IPS-20b (cell line): ENCODE measurements around the gene RNLS.

Source experiments
- H3K27ac ChIP-seq: one replicate; pipeline ENCODE4 v1.5.1; 2013; ENCODE audit warnings: low read length
- H3K27me3 ChIP-seq: 2 replicates; pipeline ENCODE4 v1.6.1; 2013; ENCODE audit warnings: mild to moderate bottlenecking, low read length, inconsistent platforms; ENCODE audit not compliant: insufficient read depth
- H3K36me3 ChIP-seq: 2 replicates; pipeline ENCODE4 v1.6.1; 2013; ENCODE audit warnings: low read depth, mild to moderate bottlenecking, inconsistent platforms, low read length, moderate library complexity; ENCODE audit not compliant: insufficient read depth
- H3K4me1 ChIP-seq: 2 replicates; pipeline ENCODE4 v1.6.1; 2013; ENCODE audit warnings: mild to moderate bottlenecking, control low read depth, inconsistent platforms, low read length, moderate library complexity; ENCODE audit not compliant: insufficient read depth
- H3K4me3 ChIP-seq: 2 replicates; pipeline ENCODE4 v1.5.1; 2013; ENCODE audit warnings: mild to moderate bottlenecking, low read length, inconsistent platforms
- H3K9ac ChIP-seq: 2 replicates; pipeline ENCODE4 v1.6.1; 2013; ENCODE audit warnings: low read depth, mild to moderate bottlenecking, inconsistent platforms, low read length, moderate library complexity
- H3K9me3 ChIP-seq: 2 replicates; pipeline ENCODE4 v1.6.1; 2013; ENCODE audit warnings: mild to moderate bottlenecking, low read depth, low read length, inconsistent platforms; ENCODE audit not compliant: insufficient read depth

The RNLS gene

DNA sequence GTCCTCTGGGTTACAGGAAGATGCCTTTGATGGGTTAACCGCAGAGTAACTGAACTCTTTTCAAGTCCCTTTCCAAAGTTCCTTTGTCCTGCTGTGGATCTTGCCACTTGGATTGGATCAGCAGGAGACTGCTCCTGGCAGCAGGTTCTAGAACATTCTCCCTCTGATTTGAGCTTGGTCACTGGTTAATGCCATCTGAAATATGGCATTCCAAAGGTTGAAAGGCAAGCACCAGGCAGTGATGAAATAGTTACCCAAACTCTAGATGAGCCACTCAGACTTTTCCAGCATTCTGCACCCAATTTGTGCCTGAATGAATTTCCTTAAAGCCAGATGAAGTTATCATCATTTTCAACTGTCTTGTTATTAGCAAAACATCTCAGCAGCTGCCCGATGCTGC, 343.9 kb downstream of the RNLS start:
- Histone ChIP-seq H3K27ac (no peak overlapping the region), H3K4me3 (no peak overlapping the region), H3K9me3 (no peaks in the 10 kb centered on the region), H3K9ac (no peak overlapping the region), H3K4me1 (peaks cover 1% of the 10 kb centered on the region; the same call in 1 of the 2 replicates), H3K36me3 (no peaks in the 10 kb centered on the region), H3K27me3 (no peaks in the 10 kb centered on the region)

GRCh38 chr10:88238615-88238914, 344.6 kb downstream of the RNLS start:
- no peak overlapping the region for H3K27ac ChIP-seq
- H3K36me3 ChIP-seq, result no peaks in the 10 kb centered on the region

DNA sequence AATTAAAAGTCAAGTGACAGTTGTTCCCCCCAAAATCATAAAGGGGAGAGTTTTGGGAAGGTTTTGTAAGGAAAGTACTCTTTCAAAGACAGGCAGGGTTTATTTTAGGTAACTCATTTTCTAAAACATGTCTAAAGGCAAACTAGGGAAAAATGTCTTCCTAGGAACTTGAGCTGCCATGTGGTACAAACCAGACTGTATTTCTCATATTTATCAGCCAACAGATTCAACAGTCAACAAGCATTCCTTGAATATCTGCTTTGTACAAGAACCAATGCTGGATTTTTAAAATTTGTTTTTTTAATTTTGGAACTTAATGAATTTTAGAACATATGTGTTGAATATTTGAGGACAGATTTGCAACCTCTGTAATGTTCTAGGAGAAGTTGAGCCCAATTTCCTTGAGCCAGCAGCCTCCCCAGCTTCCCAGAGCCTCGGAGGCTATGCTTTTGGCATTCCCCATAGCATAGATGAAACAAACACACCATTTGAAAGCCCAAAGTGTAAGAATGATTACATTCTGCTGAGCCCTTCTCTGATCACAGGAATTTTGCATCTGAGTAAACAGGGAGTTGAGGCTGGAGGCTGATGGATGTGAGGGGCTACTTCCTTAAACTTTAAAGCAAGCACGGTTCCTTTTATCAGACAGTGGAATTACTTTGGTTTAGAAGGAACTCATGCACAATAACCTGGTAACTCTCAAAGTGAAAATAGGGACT, 345.1 kb downstream of the RNLS start:
- H3K4me1 ChIP-seq, result peaks cover 7% of the 10 kb centered on the region; the same call in 1 of the 2 replicates
- H3K9me3 ChIP-seq, result no peaks in the 10 kb centered on the region
- no peak overlapping the region for H3K27ac ChIP-seq
- no peaks in the 10 kb centered on the region for H3K27me3 ChIP-seq
- H3K9ac ChIP-seq, result no peak overlapping the region
- H3K36me3 ChIP-seq, result no peaks in the 10 kb centered on the region
- H3K4me3 ChIP-seq, result no peak overlapping the region

More at GRCh38 chr10:88238615-88238914, 344.6 kb downstream of the RNLS start:
- Histone ChIP-seq H3K9me3 (no peaks in the 10 kb centered on the region), H3K4me1 (peaks cover 6% of the 10 kb centered on the region; the same call in 1 of the 2 replicates), H3K9ac (no peak overlapping the region), H3K4me3 (no peak overlapping the region), H3K27me3 (no peaks in the 10 kb centered on the region)

- Histone ChIP-seq H3K27ac (no peak overlapping the region), H3K36me3 (no peaks in the 10 kb centered on the region), H3K27me3 (no peaks in the 10 kb centered on the region), H3K4me1 (peaks cover 7% of the 10 kb centered on the region; the same call in 1 of the 2 replicates), H3K9ac (no peak overlapping the region), H3K4me3 (no peak overlapping the region), H3K9me3 (no peaks in the 10 kb centered on the region)
Measured at GRCh38 chr10:88236121-88236743, 346.9 kb downstream of the RNLS start.

DNA sequence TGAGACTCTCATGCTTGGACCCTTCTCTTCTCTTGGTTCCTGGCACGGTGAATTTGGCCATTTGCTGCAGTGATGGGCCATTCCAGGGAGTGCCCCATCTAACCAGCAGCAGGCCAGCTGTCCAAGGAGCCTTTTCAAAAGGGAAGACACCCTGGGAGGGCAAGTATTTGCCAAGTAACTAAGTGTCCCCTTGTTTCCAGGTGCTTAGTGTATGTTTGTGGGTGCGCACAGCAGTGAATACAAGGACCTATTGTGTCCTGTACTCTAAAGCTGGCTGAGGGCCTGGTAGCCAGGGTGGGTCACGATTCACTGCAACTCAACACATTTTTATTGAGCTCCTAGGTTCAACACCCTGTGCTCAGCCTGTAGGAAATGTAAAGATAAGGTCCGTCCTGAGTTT, 348.8 kb downstream of the RNLS start:
- H3K9ac ChIP-seq, result no peak overlapping the region
- H3K4me3 ChIP-seq, result no peak overlapping the region
- peaks cover 7% of the 10 kb centered on the region; the same call in 1 of the 2 replicates for H3K4me1 ChIP-seq
- no peaks in the 10 kb centered on the region for H3K9me3 ChIP-seq
- no peaks in the 10 kb centered on the region for H3K27me3 ChIP-seq
- H3K27ac ChIP-seq, result no peak overlapping the region
- H3K36me3 ChIP-seq, result no peaks in the 10 kb centered on the region

DNA sequence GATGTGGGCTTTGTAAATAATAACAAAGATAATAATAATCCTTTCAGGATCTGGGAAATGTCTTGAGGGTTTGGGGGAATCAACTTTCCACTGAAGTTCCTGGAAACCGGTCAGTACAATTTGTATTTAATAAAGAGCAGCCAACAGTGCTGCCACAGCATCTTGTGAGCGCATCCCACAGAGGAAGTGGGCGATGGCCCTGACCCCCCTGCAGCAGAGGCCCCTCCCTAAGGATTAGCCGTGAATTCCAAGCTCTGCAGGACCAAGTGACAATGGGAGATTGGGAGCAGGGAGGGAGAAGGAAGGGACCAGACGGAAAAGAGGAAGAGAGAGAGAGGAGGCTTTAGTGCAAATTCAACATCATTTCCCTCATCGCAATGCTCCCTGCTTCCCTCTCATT, 349.2 kb downstream of the RNLS start:
- peaks cover 7% of the 10 kb centered on the region; the same call in 1 of the 2 replicates for H3K4me1 ChIP-seq
- H3K9me3 ChIP-seq, result no peaks in the 10 kb centered on the region
- H3K9ac ChIP-seq, result no peak overlapping the region
- H3K27me3 ChIP-seq, result no peaks in the 10 kb centered on the region
- no peak overlapping the region for H3K27ac ChIP-seq
- no peak overlapping the region for H3K4me3 ChIP-seq
- no peaks in the 10 kb centered on the region for H3K36me3 ChIP-seq

- Histone ChIP-seq H3K27ac (no peak overlapping the region), H3K27me3 (no peaks in the 10 kb centered on the region), H3K9me3 (no peaks in the 10 kb centered on the region), H3K4me1 (peaks cover 7% of the 10 kb centered on the region; the same call in 1 of the 2 replicates), H3K4me3 (no peak overlapping the region), H3K9ac (no peak overlapping the region), H3K36me3 (no peaks in the 10 kb centered on the region)
Measured at GRCh38 chr10:88232983-88233543, 350.1 kb downstream of the RNLS start.

GRCh38 chr10:88232029-88232895, 350.9 kb downstream of the RNLS start:
- Histone ChIP-seq H3K27me3 (no peaks in the 10 kb centered on the region), H3K9ac (no peak overlapping the region), H3K27ac (no peak overlapping the region), H3K36me3 (no peaks in the 10 kb centered on the region), H3K9me3 (no peaks in the 10 kb centered on the region), H3K4me3 (no peak overlapping the region), H3K4me1 (peaks cover 7% of the 10 kb centered on the region; the same call in 1 of the 2 replicates)

DNA sequence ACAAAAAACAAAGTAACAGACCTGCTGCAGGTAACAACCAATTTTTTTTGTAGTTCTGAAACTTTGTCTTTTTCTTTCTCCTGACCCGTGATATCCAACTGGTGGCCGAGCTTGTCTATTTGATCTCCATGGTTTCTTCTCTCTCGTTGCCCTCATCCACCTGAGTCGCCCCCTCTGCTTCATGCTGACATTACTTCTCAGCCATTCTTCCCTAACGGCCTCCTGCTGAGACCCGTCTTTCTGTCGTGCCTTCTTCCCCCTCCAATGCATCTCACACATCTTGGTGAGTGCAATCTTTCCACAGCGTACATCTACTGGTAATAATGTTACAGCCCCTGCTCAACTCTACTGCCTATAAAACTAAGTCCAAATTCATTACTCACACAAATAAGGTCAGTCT, 352.9 kb downstream of the RNLS start:
- H3K36me3 ChIP-seq, result no peaks in the 10 kb centered on the region
- H3K27ac ChIP-seq, result no peak overlapping the region
- H3K4me3 ChIP-seq, result no peak overlapping the region
- H3K4me1 ChIP-seq, result peaks cover 7% of the 10 kb centered on the region; the same call in 1 of the 2 replicates
- no peaks in the 10 kb centered on the region for H3K9me3 ChIP-seq
- no peaks in the 10 kb centered on the region for H3K27me3 ChIP-seq
- no peak overlapping the region for H3K9ac ChIP-seq

GRCh38 chr10:88228130-88228529, 355.0 kb downstream of the RNLS start:
- Histone ChIP-seq H3K4me1 (no peaks in the 10 kb centered on the region), H3K27ac (no peak overlapping the region), H3K4me3 (no peak overlapping the region), H3K36me3 (no peaks in the 10 kb centered on the region), H3K9me3 (no peaks in the 10 kb centered on the region), H3K27me3 (no peaks in the 10 kb centered on the region), H3K9ac (no peak overlapping the region)

DNA sequence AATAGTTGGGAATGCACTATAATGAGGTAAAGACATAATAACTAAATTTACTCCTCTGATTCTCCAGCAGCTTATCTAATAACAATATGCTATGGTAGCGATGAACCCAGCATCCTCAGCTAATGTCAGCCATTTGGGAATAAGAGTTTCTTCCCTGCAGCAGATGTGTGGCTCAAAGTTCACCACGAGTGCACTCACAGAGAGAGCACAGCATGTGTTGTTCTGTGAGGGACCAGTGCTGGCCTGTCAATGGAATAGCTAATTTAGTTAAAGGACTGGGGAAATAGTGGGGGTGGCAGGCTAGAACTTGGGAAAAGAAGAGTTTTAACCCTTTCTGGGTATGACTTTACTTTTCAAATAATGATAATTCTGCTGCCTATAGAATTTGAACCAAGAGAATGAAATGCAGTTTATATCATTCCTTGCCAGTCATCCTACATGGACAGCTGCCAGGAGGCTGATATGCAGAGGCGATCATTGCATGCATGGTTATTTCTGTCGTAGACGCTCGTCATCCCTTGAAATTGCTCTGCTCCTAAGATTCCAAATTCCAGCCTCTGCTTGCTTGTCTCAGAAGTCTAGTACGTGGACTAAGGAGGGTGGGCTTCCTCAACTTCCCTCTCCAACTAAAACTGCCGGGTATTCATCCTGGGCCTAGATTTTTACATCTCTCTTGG, 355.6 kb downstream of the RNLS start:
- no peaks in the 10 kb centered on the region for H3K4me1 ChIP-seq
- no peak overlapping the region for H3K9ac ChIP-seq
- H3K27ac ChIP-seq, result no peak overlapping the region
- no peak overlapping the region for H3K4me3 ChIP-seq
- H3K36me3 ChIP-seq, result no peaks in the 10 kb centered on the region
- no peaks in the 10 kb centered on the region for H3K9me3 ChIP-seq
- H3K27me3 ChIP-seq, result no peaks in the 10 kb centered on the region
